Liver (tissue), 9 donors: ENCODE data around the gene FGD6. TPM values are rescaled to one million over a fixed set of nuclear protein-coding genes. Genes with fewer than 3 reads are reported as not detected.

Experiments
- DNase-seq: peaks from one replicate; pipeline ENCODE4 v3.0.0-alpha.2; 2017; ENCODE audit warnings: low spot score
- H3K27ac ChIP-seq, 2 donors: one replicate each; pipeline ENCODE4 v1.7.0; 2013; ENCODE audit warnings: inconsistent platforms in 2 of 2, low read length in 2 of 2, control low read depth in 1 of 2, low read depth in 1 of 2, mild to moderate bottlenecking in 1 of 2
- H3K27me3 ChIP-seq, 4 donors: one replicate each; pipeline versions ENCODE4 v1.6.1 to v1.7.0; 2013; ENCODE audit warnings: low read length in 3 of 4, inconsistent platforms in 1 of 4, mild to moderate bottlenecking in 1 of 4, moderate library complexity in 1 of 4; ENCODE audit not compliant: control insufficient read depth in 4 of 4, insufficient read depth in 4 of 4
- H3K36me3 ChIP-seq, 4 donors: one replicate each; pipeline versions ENCODE4 v1.6.1 to v1.7.0; 2013; ENCODE audit warnings: low read length in 3 of 4, mild to moderate bottlenecking in 3 of 4, low read depth in 1 of 4, moderate library complexity in 1 of 4; ENCODE audit not compliant: control insufficient read depth in 4 of 4, insufficient read depth in 3 of 4
- H3K4me1 ChIP-seq, 4 donors: one replicate each; pipeline versions ENCODE4 v1.6.1 to v1.7.0; 2013; ENCODE audit warnings: low read length in 3 of 4, mild to moderate bottlenecking in 3 of 4, moderate library complexity in 1 of 4; ENCODE audit not compliant: control insufficient read depth in 4 of 4, insufficient read depth in 4 of 4
- H3K4me3 ChIP-seq, 3 donors: one replicate each; pipeline versions ENCODE4 v1.6.1 to v1.7.0; 2013; ENCODE audit warnings: low read length in 3 of 3, control low read depth in 1 of 3, low read depth in 1 of 3, mild to moderate bottlenecking in 1 of 3
- H3K9ac ChIP-seq, 2 donors: one replicate each; pipeline ENCODE4 v1.7.0; 2013; ENCODE audit warnings: low read length in 2 of 2, mild to moderate bottlenecking in 2 of 2, moderate library complexity in 2 of 2, control low read depth in 1 of 2, low read depth in 1 of 2
- H3K9me3 ChIP-seq, 4 donors: one replicate each; pipeline versions ENCODE4 v1.6.1 to v1.7.0; 2013; ENCODE audit warnings: low read length in 3 of 4; ENCODE audit not compliant: control insufficient read depth in 4 of 4
- EGR1 ChIP-seq, 2 donors: IDR thresholded peaks; 2 replicates each; pipeline ENCODE4 v1.6.1; 2016 to 2018; ENCODE audit warnings: antibody characterized with exemption in 2 of 2, low read depth in 2 of 2
- FOXA1 ChIP-seq: IDR thresholded peaks from 2 replicates; pipeline ENCODE4 v1.6.1; 2016; ENCODE audit warnings: antibody characterized with exemption
- FOXA2 ChIP-seq: IDR thresholded peaks from 2 replicates; pipeline ENCODE4 v1.6.1; 2016; ENCODE audit warnings: antibody characterized with exemption
- GABPA ChIP-seq, 2 donors: IDR thresholded peaks in 1 of 2; conservative IDR thresholded peaks in 1 of 2; 2 replicates each; pipeline ENCODE4 v1.6.1; 2016; ENCODE audit warnings: antibody characterized with exemption in 2 of 2, mild to moderate bottlenecking in 1 of 2, moderate library complexity in 1 of 2
- HNF4A ChIP-seq, 2 donors: conservative IDR thresholded peaks; 2 replicates each; pipeline ENCODE4 v1.6.1; 2016; ENCODE audit warnings: antibody characterized with exemption in 2 of 2, mild to moderate bottlenecking in 2 of 2
- RAD21 ChIP-seq, 2 donors: IDR thresholded peaks; 2 replicates each; pipeline ENCODE4 v1.6.1; 2016; ENCODE audit warnings: antibody characterized with exemption in 2 of 2, mild to moderate bottlenecking in 2 of 2
- REST ChIP-seq: IDR thresholded peaks from 2 replicates; pipeline ENCODE4 v1.6.1; 2016; ENCODE audit warnings: antibody characterized with exemption, mild to moderate bottlenecking
- RXRA ChIP-seq, 2 donors: IDR thresholded peaks; 2 replicates each; pipeline ENCODE4 v1.6.1; 2017 to 2018; ENCODE audit warnings: antibody characterized with exemption in 2 of 2, mild to moderate bottlenecking in 1 of 2
- SP1 ChIP-seq: IDR thresholded peaks from 2 replicates; pipeline ENCODE4 v1.6.1; 2018; ENCODE audit warnings: antibody characterized with exemption, mild to moderate bottlenecking
- TAF1 ChIP-seq: conservative IDR thresholded peaks from 2 replicates; pipeline ENCODE4 v1.6.1; 2016; ENCODE audit warnings: antibody characterized with exemption, mild to moderate bottlenecking
- WGBS: extraction: QIAGEN DNeasy Blood & Tissue Kit; methylation state at CpG from one replicate; pipeline ENCODE4 v1.1.7; 2013; 5-methylcytosine and 5-hydroxymethylcytosine counted together
- polyA plus RNA-seq, 2 donors: library from polyadenylated mRNA; stranded (reverse) in 1 of 2; unstranded in 1 of 2; fragments of 200-250 nt in 1 of 2; fragments of >200 nt in 1 of 2; fragmentation: Nextera tagmentation in 1 of 2; extraction: Ambion mirVana in 1 of 2; gene quantifications; one replicate each; pipeline versions ENCODE4 v1.2.1 to v1.2.3, GENCODE V29; 2013 to 2015
- total RNA-seq, 2 donors: library from RNA; depleted of rRNA; stranded (reverse); fragments of >200 nt; gene quantifications; one replicate each; pipeline ENCODE4 v1.2.3, GENCODE V29; 2014
- donor health status: healthy.
- donor health status: healthy.
- donor health status: healthy.
- donor health status: healthy.
- donor health status: healthy.

FGD6 gene
- total and polyA plus RNA-seq, 4 donors: 0.54 to 6.9 (median 2.4) TPM

DNA sequence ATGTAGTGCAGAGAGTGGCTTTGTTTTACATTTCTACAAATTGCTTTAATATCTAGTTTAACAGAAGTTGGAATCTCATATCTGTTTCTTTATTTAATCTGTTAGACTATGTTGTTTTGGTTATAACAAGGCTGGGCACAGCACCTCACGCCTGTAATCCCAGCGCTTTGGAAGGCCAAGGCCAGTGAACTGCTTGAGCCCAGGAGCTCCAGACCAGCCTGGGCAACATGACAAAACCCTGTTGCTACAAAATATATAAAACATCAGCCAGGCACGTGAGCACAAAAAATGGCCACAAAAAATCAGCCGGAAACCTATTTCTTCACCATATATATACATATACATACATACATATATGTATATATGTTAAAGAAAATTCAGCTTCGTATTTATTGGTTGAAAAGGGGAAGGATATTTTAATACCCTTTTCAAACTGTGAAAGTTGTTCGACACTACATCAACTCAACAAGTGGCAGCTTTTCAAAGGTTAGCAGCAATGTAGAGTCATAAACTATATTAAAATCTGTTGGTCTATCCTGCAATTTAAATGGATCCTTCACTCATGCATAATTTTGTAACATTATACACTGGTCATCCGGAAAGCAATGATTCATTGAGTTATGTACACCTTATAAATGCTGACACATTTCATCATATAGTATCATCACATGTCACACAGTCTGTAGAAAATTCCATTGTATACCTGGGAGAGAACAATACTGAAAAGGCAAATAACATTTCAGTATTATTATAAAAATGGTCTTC is 151.0 kb downstream of the FGD6 start:
- Histone ChIP-seq H3K9ac (no peak overlapping the region), H3K27me3 (no peaks in the 10 kb centered on the region), H3K9me3 (no peaks in the 10 kb centered on the region), H3K4me1 (peaks cover 0 to 5% (median 3%) of the 10 kb centered on the region in 4 donors), H3K27ac (no peak overlapping the region), H3K36me3 (peaks cover 6 to 35% (median 30%) of the 10 kb centered on the region in 4 donors), H3K4me3 (no peak overlapping the region)
- TF ChIP-seq REST: no peak
- no peak for TF ChIP-seq FOXA2
- TF ChIP-seq RAD21 (IDR thresholded peaks at IDR 0.05): no peak
- TF ChIP-seq SP1: no peak
- no peak for DNase-seq
- 94% methylated on average over 7 of the region's 7 CpGs for WGBS

DNA sequence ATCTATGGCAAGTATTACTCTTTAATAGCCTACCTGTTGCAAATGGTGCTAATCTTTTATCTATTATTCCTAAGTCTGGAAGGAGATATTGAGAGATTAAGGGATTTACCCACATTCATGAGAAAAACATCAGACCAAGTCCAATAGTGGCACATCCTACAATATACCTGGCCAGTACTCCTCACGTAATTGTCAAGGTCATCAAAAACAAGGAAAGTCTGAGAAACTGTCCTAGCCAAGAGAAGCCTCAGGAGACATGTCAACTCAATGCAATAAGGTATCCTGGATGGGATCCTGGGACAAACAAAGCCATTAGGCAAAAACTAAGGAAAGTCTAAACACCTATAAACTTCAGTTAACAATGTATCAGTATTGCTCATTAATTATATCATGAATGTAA is 156.3 kb downstream of the FGD6 start:
- no peak overlapping the region for H3K4me3 ChIP-seq
- DNase-seq: no peak
- H3K27ac ChIP-seq: no peak overlapping the region
- 95% methylated on average over 1 of the region's 1 CpG for WGBS
- H3K27me3 ChIP-seq: no peaks in the 10 kb centered on the region
- peaks cover 11 to 61% (median 50%) of the 10 kb centered on the region in 4 donors for H3K36me3 ChIP-seq
- TF ChIP-seq SP1 (no peak), GABPA (IDR thresholded peaks at IDR 0.05 in 1 of 2, conservative IDR thresholded peaks at IDR 0.05 in 1 of 2) (no peak), EGR1 (IDR thresholded peaks at IDR 0.05; ENCODE audit: low read depth in 2 of 2) (no peak), REST (no peak), TAF1 (no peak), RXRA (IDR thresholded peaks at IDR 0.05) (no peak), FOXA1 (no peak), HNF4A (conservative IDR thresholded peaks at IDR 0.05) (no peak)
- H3K9me3 ChIP-seq: no peaks in the 10 kb centered on the region
- no peaks in the 10 kb centered on the region for H3K4me1 ChIP-seq
- no peak overlapping the region for H3K9ac ChIP-seq
